ENCODE results near the gene EPC2.

EPC2 gene

GRCh38 chr2:148829618-148830017 is 185.1 kb downstream of the EPC2 start (continued):
- TF ChIP-seq, protein P1, sequence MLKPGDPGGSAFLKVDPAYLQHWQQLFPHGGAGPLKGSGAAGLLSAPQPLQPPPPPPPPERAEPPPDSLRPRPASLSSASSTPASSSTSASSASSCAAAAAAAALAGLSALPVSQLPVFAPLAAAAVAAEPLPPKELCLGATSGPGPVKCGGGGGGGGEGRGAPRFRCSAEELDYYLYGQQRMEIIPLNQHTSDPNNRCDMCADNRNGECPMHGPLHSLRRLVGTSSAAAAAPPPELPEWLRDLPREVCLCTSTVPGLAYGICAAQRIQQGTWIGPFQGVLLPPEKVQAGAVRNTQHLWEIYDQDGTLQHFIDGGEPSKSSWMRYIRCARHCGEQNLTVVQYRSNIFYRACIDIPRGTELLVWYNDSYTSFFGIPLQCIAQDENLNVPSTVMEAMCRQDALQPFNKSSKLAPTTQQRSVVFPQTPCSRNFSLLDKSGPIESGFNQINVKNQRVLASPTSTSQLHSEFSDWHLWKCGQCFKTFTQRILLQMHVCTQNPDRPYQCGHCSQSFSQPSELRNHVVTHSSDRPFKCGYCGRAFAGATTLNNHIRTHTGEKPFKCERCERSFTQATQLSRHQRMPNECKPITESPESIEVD (tag by site-specific recombination; IDR thresholded peaks at IDR 0.05), result no peak
- TF ChIP-seq, protein P2, sequence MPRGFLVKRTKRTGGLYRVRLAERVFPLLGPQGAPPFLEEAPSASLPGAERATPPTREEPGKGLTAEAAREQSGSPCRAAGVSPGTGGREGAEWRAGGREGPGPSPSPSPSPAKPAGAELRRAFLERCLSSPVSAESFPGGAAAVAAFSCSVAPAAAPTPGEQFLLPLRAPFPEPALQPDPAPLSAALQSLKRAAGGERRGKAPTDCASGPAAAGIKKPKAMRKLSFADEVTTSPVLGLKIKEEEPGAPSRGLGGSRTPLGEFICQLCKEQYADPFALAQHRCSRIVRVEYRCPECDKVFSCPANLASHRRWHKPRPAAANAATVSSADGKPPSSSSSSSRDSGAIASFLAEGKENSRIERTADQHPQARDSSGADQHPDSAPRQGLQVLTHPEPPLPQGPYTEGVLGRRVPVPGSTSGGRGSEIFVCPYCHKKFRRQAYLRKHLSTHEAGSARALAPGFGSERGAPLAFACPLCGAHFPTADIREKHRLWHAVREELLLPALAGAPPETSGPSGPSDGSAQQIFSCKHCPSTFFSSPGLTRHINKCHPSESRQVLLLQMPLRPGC (tag by site-specific recombination; IDR thresholded peaks at IDR 0.05), result no peak
- TF ChIP-seq, protein P3, sequence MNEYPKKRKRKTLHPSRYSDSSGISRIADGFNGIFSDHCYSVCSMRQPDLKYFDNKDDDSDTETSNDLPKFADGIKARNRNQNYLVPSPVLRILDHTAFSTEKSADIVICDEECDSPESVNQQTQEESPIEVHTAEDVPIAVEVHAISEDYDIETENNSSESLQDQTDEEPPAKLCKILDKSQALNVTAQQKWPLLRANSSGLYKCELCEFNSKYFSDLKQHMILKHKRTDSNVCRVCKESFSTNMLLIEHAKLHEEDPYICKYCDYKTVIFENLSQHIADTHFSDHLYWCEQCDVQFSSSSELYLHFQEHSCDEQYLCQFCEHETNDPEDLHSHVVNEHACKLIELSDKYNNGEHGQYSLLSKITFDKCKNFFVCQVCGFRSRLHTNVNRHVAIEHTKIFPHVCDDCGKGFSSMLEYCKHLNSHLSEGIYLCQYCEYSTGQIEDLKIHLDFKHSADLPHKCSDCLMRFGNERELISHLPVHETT (tag by site-specific recombination; IDR thresholded peaks at IDR 0.05), result no peak
- TF ChIP-seq ZNF433 (tag by site-specific recombination; IDR thresholded peaks at IDR 0.05; ENCODE audit: low read depth), result no peak
- no peak for TF ChIP-seq ZNF211 (tag by site-specific recombination; IDR thresholded peaks at IDR 0.05; ENCODE audit: low read depth)
- TF ChIP-seq ZBTB11 (tag by site-specific recombination; conservative IDR thresholded peaks at IDR 0.05; ENCODE audit: low read depth), result no peak
- TF ChIP-seq PRDM1 (tag by site-specific recombination; IDR thresholded peaks at IDR 0.05), result no peak
- no peak for TF ChIP-seq ZNF664 (tag by site-specific recombination; IDR thresholded peaks at IDR 0.05)
- TF ChIP-seq SALL2 (tag by site-specific recombination; IDR thresholded peaks at IDR 0.05; ENCODE audit: borderline replicate concordance), result no peak
- no peak for TF ChIP-seq SCRT1 (tag by site-specific recombination; IDR thresholded peaks at IDR 0.05; ENCODE audit: borderline replicate concordance)

DNA sequence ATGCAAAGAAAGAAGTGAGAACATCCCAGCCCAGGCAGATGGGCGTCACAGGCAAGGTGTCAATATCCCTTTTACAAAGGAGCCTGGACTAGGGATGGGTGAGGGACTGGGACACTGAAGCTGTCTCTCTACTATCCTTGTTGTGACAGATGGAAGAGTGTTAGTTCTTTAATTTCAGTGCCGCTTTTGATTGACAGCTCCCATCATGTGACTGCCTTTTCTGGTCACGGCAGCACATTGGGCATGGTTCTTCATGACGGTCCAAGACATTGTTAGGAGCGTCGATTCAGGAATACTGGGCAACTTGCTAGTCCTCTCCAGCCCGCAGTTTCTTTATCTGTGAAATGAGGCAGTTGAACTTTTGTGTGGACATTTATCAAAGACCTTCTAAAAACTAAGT is 188.1 kb downstream of the EPC2 start:
- H3K9me3 ChIP-seq (ENCODE audit: control insufficient read depth, insufficient read depth, low read depth, low read length), result no peaks in the 10 kb centered on the region
- no peaks in the 10 kb centered on the region for H3K4me1 ChIP-seq (ENCODE audit: control insufficient read depth, insufficient read depth, low read length)
- no peak overlapping the region for H3K27ac ChIP-seq (ENCODE audit: extremely low read depth, low read depth, low read length)
- CTCF ChIA-PET, result no interaction called here
- H3K4me3 ChIP-seq (ENCODE audit: low read depth, low read length), result no peak overlapping the region
- H3K36me3 ChIP-seq (ENCODE audit: control insufficient read depth in 2 of 2, insufficient read depth in 1 of 2, low read length in 2 of 2), result no peaks in the 10 kb centered on the region
- POLR2A ChIA-PET, result no interaction called here
- TF ChIP-seq ZEB2 (tag by site-specific recombination; IDR thresholded peaks at IDR 0.05) (no peak), MEIS1 (CRISPR knock-in tag; IDR thresholded peaks at IDR 0.05; ENCODE audit: borderline replicate concordance) (no peak), TRIM28 (IDR thresholded peaks at IDR 0.05; ENCODE audit: borderline replicate concordance, low read length) (no peak), ZNF202 (tag by site-specific recombination; IDR thresholded peaks at IDR 0.05; ENCODE audit: borderline replicate concordance) (no peak), ZNF585B (tag by site-specific recombination; IDR thresholded peaks at IDR 0.05) (no peak), ZNF518A (tag by site-specific recombination; conservative IDR thresholded peaks at IDR 0.05; ENCODE audit: low read depth) (no peak), ZBTB7A (tag by site-specific recombination; IDR thresholded peaks at IDR 0.05; ENCODE audit: low read depth) (no peak), ZBTB44 (tag by site-specific recombination; IDR thresholded peaks at IDR 0.05) (no peak), IKZF3 (tag by site-specific recombination; IDR thresholded peaks at IDR 0.05) (no peak), ZNF23 (tag by site-specific recombination; IDR thresholded peaks at IDR 0.05; ENCODE audit: borderline replicate concordance) (no peak)

All from HEK293 (cell line).